Amniotic stem cell (primary cell): ENCODE results near the gene KCNT1.

Experiments
- DNase-seq: peaks from one replicate; lab custom pipeline; 2025; lab: John Stamatoyannopoulos, UW

Gene KCNT1

GRCh38 chr9:135802876-135803419 is 101.0 kb downstream of the KCNT1 start:
- DNase-seq = no peak

- no peak for DNase-seq
These were observed 101.5 kb downstream of the KCNT1 start for GRCh38 chr9:135803441-135803840.

- DNase-seq = no peak
These were observed 102.8 kb downstream of the KCNT1 start for GRCh38 chr9:135804581-135805421.

GRCh38 chr9:135805422-135806022 is 103.5 kb downstream of the KCNT1 start:
- no peak for DNase-seq

- DNase-seq = no peak
These were observed 107.2 kb downstream of the KCNT1 start for GRCh38 chr9:135809166-135809565.

- DNase-seq = no peak
These were observed 109.0 kb downstream of the KCNT1 start for GRCh38 chr9:135810806-135811575.

- DNase-seq = no peak
These were observed 109.8 kb downstream of the KCNT1 start for GRCh38 chr9:135811801-135812200.

- no peak for DNase-seq
These were observed 111.0 kb downstream of the KCNT1 start for GRCh38 chr9:135812961-135813360.

- DNase-seq = no peak
These were observed 111.8 kb downstream of the KCNT1 start for GRCh38 chr9:135813671-135814290.

GRCh38 chr9:135814421-135815095 is 112.6 kb downstream of the KCNT1 start:
- DNase-seq = no peak

- no peak for DNase-seq
These were observed 113.4 kb downstream of the KCNT1 start for GRCh38 chr9:135815413-135815812.

- DNase-seq = no peak
These were observed 114.1 kb downstream of the KCNT1 start for GRCh38 chr9:135815830-135816650.

- no peak for DNase-seq
These were observed 114.6 kb downstream of the KCNT1 start for GRCh38 chr9:135816651-135816970.

- DNase-seq = no peak
These were observed 116.1 kb downstream of the KCNT1 start for GRCh38 chr9:135817951-135818717.

- no peak for DNase-seq
These were observed 116.9 kb downstream of the KCNT1 start for GRCh38 chr9:135818718-135819475.

- DNase-seq = no peak
These were observed 117.9 kb downstream of the KCNT1 start for GRCh38 chr9:135819905-135820304.

- no peak for DNase-seq
These were observed 118.7 kb downstream of the KCNT1 start for GRCh38 chr9:135820661-135821060.

- no peak for DNase-seq
These were observed 119.1 kb downstream of the KCNT1 start for GRCh38 chr9:135821116-135821515.

GRCh38 chr9:135821733-135822373 is 119.9 kb downstream of the KCNT1 start:
- DNase-seq = no peak
